Measurements from ENCODE around the gene TAGAP. TPM values are rescaled to one million over a fixed set of nuclear protein-coding genes. Genes with fewer than 3 reads are reported as not detected.

TAGAP gene
- total and polyA plus RNA-seq, 9 of the 15 experiments (the other 6 are each of a cell fraction or from before 2014, with no cell fraction given), result 0.07 TPM; not detected in 8

DNA sequence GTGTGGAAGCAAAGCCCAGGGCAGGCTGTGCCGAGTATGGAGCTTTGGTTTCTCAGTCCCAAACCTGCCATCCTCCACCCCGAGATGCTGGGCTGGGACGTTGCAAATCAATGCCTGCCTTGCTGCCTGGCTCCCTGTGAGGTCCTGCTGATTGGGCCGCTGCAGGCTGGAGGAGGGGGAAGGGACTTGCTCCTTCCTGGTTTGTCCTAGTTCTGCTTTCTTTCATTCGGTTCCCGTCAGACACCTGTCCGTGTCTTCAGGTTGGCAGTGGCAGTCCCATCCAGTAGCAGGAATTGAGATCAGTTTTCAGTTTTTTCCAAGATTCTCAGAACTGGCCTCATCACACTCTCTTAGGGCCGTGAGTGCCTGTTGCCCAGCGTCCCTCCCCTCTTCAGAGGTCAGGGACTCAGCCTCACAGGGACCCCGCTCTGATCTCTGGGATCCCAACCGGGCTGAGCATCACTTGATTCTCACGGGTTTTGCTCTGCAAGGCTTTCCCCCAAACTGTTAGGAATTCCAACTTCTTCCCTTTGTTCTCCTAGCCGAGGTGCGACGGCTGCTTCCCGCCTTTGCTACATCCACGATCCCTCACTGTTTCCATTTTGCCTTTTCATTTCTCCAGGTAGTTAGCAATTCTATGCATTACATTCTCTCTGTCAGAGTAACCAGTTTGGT is 24.2 kb upstream of the TAGAP start:
- Histone ChIP-seq H3K4me2 (ENCODE audit: insufficient read depth, low read length) (peak overlapping the region; percentile 8; the same call in 1 of the 2 replicates), H3K9me3 (replicated peaks; ENCODE audit: control insufficient read depth, insufficient read depth, low read depth, low read length) (no peaks in the 10 kb centered on the region), H3K4me3 (no peak overlapping the region), H3K9me1 (ENCODE audit: control insufficient read depth, insufficient read depth, low read length) (no peaks in the 10 kb centered on the region), H2AFZ (ENCODE audit: low read depth, low read length) (no peak overlapping the region), H3K36me3 (ENCODE audit: control insufficient read depth, insufficient read depth, low read length) (no peaks in the 10 kb centered on the region), H3K4me1 (replicated peaks in 1 of 2; ENCODE audit: control insufficient read depth in 2 of 2, insufficient read depth in 2 of 2, low read length in 2 of 2) (no peaks in the 10 kb centered on the region), H4K20me1 (replicated peaks; ENCODE audit: control insufficient read depth, insufficient read depth, low read length) (no peaks in the 10 kb centered on the region), H3K79me2 (ENCODE audit: control insufficient read depth, insufficient read depth, low read length) (no peaks in the 10 kb centered on the region), H3K9ac (ENCODE audit: insufficient read depth in 1 of 2, low read depth in 2 of 2, low read length in 2 of 2) (no peak overlapping the region), H3K27ac (ENCODE audit: extremely low read depth, low read depth, low read length) (no peak overlapping the region), H3K27me3 (ENCODE audit: control insufficient read depth in 2 of 2, insufficient read depth in 2 of 2, low read length in 2 of 2) (peaks cover 32 to 40% of the 10 kb centered on the region in 2 experiments; a peak in 4 of 5 replicates)
- FAIRE-seq (no peak), ATAC-seq (peak; percentile 49; the same call in 2 of the 3 replicates), DNase-seq (ENCODE audit: extremely low read depth in 1 of 4, low spot score in 3 of 4) (no peak)
- CTCF ChIA-PET (ENCODE audit: low intra/inter-chr PET ratio), result no interaction called here
- TF ChIP-seq, protein P1, sequence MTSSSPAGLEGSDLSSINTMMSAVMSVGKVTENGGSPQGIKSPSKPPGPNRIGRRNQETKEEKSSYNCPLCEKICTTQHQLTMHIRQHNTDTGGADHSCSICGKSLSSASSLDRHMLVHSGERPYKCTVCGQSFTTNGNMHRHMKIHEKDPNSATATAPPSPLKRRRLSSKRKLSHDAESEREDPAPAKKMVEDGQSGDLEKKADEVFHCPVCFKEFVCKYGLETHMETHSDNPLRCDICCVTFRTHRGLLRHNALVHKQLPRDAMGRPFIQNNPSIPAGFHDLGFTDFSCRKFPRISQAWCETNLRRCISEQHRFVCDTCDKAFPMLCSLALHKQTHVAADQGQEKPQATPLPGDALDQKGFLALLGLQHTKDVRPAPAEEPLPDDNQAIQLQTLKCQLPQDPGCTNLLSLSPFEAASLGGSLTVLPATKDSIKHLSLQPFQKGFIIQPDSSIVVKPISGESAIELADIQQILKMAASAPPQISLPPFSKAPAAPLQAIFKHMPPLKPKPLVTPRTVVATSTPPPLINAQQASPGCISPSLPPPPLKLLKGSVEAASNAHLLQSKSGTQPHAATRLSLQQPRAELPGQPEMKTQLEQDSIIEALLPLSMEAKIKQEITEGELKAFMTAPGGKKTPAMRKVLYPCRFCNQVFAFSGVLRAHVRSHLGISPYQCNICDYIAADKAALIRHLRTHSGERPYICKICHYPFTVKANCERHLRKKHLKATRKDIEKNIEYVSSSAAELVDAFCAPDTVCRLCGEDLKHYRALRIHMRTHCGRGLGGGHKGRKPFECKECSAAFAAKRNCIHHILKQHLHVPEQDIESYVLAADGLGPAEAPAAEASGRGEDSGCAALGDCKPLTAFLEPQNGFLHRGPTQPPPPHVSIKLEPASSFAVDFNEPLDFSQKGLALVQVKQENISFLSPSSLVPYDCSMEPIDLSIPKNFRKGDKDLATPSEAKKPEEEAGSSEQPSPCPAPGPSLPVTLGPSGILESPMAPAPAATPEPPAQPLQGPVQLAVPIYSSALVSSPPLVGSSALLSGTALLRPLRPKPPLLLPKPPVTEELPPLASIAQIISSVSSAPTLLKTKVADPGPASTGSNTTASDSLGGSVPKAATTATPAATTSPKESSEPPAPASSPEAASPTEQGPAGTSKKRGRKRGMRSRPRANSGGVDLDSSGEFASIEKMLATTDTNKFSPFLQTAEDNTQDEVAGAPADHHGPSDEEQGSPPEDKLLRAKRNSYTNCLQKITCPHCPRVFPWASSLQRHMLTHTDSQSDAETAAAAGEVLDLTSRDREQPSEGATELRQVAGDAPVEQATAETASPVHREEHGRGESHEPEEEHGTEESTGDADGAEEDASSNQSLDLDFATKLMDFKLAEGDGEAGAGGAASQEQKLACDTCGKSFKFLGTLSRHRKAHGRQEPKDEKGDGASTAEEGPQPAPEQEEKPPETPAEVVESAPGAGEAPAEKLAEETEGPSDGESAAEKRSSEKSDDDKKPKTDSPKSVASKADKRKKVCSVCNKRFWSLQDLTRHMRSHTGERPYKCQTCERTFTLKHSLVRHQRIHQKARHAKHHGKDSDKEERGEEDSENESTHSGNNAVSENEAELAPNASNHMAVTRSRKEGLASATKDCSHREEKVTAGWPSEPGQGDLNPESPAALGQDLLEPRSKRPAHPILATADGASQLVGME (CRISPR knock-in tag; IDR thresholded peaks at IDR 0.05), result no peak
- intact Hi-C loops (cut with micrococcal nuclease) (no loop called here), in situ Hi-C loops (cut with MboI) (no loop called here)
- no TSS peak for BruUV-seq (replicated peaks)
- POLR2A ChIA-PET, result interaction anchor here (0.6 to 0.8 kb wide), 3 partner anchors 13 to 292 kb away, joined by 3 read pairs; no protein-coding TSS in a partner anchor
- 1% methylated on average over 16 of the region's 17 CpGs for WGBS (ENCODE audit: insufficient coverage, low coverage, missing lambda C conversion rate)
